ENCODE results near the gene ZNF583. TPM values are rescaled to one million over a fixed set of nuclear protein-coding genes. Genes with fewer than 3 reads are reported as not detected.

Gene ZNF583
- total RNA-seq (2022; extraction: Qiagen RNA extraction; ENCODE audit: low read depth) = 1.7 to 2.9 TPM (median 2.3 TPM) in 5 replicates

DNA sequence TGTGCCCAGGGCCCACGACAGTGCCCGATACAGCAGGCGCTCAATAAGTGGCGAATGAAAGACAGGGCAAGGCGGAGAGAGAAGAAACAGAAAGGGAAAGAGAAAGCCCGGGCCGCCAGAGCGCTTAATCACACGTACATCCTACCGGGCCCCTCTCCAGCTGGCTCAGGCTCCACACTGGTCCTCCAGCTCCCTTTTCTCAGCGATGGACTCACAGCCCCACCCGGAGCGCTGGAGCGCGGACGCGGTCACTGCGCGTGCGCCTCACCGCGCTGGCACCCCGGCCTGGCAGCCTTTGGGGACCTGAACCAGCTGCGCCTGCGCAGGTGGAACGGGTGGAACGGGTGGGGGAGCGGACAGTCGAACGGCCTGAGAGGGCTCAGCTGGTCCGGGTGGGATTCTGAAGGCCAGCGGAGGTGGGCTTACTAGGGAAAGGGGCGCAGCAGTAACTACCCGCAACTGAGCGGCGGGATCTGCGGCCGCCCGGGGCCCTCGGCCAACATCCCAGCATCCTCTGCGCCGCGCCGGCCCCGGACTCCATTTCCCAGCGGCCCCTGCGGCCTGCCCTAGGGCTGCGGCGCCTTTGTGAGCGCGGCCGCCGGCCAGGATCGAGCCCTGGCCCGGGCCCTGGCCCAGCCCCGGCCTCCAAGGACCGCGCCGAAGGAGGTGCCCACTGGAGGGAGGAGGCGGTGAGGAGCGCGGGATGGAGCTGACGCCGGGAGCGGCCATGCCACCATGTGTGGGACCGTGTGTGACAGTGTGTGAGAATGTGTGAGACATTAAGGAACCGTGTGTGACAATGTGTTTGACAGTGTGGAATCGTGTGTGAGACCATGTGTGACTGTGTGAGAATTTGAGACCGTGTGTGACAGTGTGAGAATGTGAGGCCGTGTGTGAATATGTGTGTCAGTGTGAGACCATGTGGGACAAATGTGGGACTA is at the start of gene ZNF583:
Gene ZNF583, plus strand, starts transcription at position 569 of the 941 bp plus-strand sequence. CDS start 2,783 bp downstream, outside the sequence.

DNA sequence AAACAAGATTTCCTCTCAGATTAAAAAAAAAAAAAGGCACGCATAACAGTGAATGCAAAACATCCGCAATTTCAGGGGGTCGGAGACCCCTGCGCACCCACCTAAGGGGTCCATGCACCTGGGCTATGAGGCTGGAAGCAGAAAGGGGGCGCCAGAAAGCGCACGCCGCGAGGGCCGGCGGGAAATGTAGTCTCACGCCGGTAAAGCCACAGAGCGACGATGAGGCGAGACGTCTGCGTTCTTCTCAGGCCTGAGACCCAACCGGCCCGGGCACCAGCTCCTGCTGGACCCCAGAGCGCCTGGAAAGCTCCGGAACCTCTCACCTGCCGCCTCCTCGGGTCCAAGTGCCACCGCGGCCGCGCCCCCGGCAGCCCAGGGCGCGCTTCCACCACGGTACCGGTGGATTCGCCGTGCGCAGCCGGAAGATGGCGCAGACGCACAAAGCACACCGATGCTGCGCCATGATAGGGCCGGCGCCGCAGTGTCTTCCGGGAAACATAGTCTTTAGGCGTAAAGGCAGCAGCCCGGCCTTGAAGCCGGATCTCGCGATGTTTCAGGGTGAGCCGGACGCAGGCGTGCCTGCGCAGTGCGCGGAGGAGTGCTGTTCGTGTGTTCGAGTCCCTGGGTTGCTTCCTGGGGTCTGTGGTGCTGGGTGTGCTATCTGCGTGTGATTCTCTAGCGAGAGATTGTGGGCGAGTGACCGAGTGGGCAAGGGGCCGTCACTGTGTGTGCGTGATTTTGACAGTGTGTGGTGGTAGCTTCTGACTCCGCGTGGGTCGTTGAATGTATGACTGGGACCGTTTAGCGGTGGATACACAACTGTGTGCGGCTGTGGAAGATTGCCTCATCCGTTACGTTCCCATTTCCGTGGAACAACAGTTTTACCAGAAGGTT is 10.8 kb upstream of the ZNF583 start, which contains the start of gene ZNF582:
Gene ZNF582, minus strand, starts transcription at position 416 of the 894 bp plus-strand sequence. CDS start 1,782 bp downstream, outside the sequence.

Other genes starting within 250 kb of the ZNF583 start
- not detected in 5 replicates for gene GALP, start 228.3 kb upstream of the ZNF583 start, total RNA-seq (2022; extraction: Qiagen RNA extraction; ENCODE audit: low read depth)
- gene ZSCAN5B, start 206.5 kb upstream of the ZNF583 start, total RNA-seq (2022; extraction: Qiagen RNA extraction; ENCODE audit: low read depth) = not detected in 5 replicates
- gene ZSCAN5C, start 202.1 kb upstream of the ZNF583 start, total RNA-seq (2022; extraction: Qiagen RNA extraction; ENCODE audit: low read depth) = not detected in 5 replicates
- not detected in 5 replicates for gene EDDM13, start 131.6 kb upstream of the ZNF583 start, total RNA-seq (2022; extraction: Qiagen RNA extraction; ENCODE audit: low read depth)
- 6.9 to 9.8 TPM (median 8.0 TPM) in 5 replicates for gene ZSCAN5A, start 89.5 kb upstream of the ZNF583 start, total RNA-seq (2022; extraction: Qiagen RNA extraction; ENCODE audit: low read depth)
- gene ZNF582, start 10.8 kb upstream of the ZNF583 start, total RNA-seq (2022; extraction: Qiagen RNA extraction; ENCODE audit: low read depth) = 0.70 to 1.4 TPM (median 1.1 TPM) in 5 replicates
- not detected in 5 replicates for gene ZNF667, start 73.0 kb downstream of the ZNF583 start, total RNA-seq (2022; extraction: Qiagen RNA extraction; ENCODE audit: low read depth)
- 0.02 to 0.03 TPM (median 0.03 TPM) in 4 of 5 replicates, not detected in the other for gene ZNF471, start 103.5 kb downstream of the ZNF583 start, total RNA-seq (2022; extraction: Qiagen RNA extraction; ENCODE audit: low read depth)
- 3.1 to 4.4 TPM (median 3.5 TPM) in 5 replicates for gene ZFP28, start 134.6 kb downstream of the ZNF583 start, total RNA-seq (2022; extraction: Qiagen RNA extraction; ENCODE audit: low read depth)
- 1.4 to 1.8 TPM (median 1.6 TPM) in 5 replicates for gene ZNF470, start 163.1 kb downstream of the ZNF583 start, total RNA-seq (2022; extraction: Qiagen RNA extraction; ENCODE audit: low read depth)
- 9.3 to 11.7 TPM (median 10.7 TPM) in 5 replicates for gene ZNF71, start 191.0 kb downstream of the ZNF583 start, total RNA-seq (2022; extraction: Qiagen RNA extraction; ENCODE audit: low read depth)
- 0.19 TPM in 1 of 5 replicates, not detected in the others for gene SMIM17, start 238.8 kb downstream of the ZNF583 start, total RNA-seq (2022; extraction: Qiagen RNA extraction; ENCODE audit: low read depth)